Chondrocyte (in vitro differentiated cells): ENCODE measurements around the gene DHRS11. TPM values are rescaled to one million over a fixed set of nuclear protein-coding genes. Genes with fewer than 3 reads are reported as not detected.

Experiments used
- DNase-seq: peaks from one replicate; pipeline ENCODE4 v3.0.0; 2021; ENCODE audit warnings: mixed read lengths, low spot score
- H3K27ac Mint-ChIP-seq: one replicate; pipeline ENCODE4 v1.8.0; 2021; ENCODE audit warnings: mild to moderate bottlenecking, moderate library complexity, mixed read lengths; ENCODE audit not compliant: unreplicated experiment
- H3K27me3 Mint-ChIP-seq: 2 replicates; pipeline ENCODE4 v1.8.0; 2021; ENCODE audit warnings: low read depth, mixed read lengths
- H3K36me3 Mint-ChIP-seq: 2 replicates; pipeline ENCODE4 v1.8.0; 2021; ENCODE audit warnings: low read depth, mixed read lengths
- H3K4me1 Mint-ChIP-seq: 2 replicates; pipeline ENCODE4 v1.8.0; 2021; ENCODE audit warnings: low read depth, mild to moderate bottlenecking, mixed read lengths
- H3K4me3 Mint-ChIP-seq: one replicate; pipeline ENCODE4 v1.8.0; 2021; ENCODE audit warnings: mild to moderate bottlenecking, moderate library complexity, mixed read lengths; ENCODE audit not compliant: unreplicated experiment
- H3K9me3 Mint-ChIP-seq: 2 replicates; pipeline ENCODE4 v1.8.0; 2021; ENCODE audit warnings: low read depth, mixed read lengths
- CTCF ChIP-seq: fragments of 200-600 bp; sonication (generic); IDR thresholded peaks from 2 replicates; pipeline ENCODE4 v1.5.0; 2021; ENCODE audit warnings: antibody characterized with exemption, mild to moderate bottlenecking, moderate library complexity
- total RNA-seq: library from RNA; stranded (reverse); gene quantifications from 3 replicates; pipeline ENCODE4 v1.2.1, GENCODE V29; 2021

DHRS11 gene
- total RNA-seq, 1 donor from 2014 or later: 4.2 TPM

GRCh38 chr17:36553459-36553858 lies 38.2 kb upstream of the DHRS11 start:
- TF ChIP-seq CTCF: no peak
- Mint-ChIP-seq H3K27ac (no peak overlapping the region), H3K36me3 (peaks cover 17% of the 10 kb centered on the region)

DNA sequence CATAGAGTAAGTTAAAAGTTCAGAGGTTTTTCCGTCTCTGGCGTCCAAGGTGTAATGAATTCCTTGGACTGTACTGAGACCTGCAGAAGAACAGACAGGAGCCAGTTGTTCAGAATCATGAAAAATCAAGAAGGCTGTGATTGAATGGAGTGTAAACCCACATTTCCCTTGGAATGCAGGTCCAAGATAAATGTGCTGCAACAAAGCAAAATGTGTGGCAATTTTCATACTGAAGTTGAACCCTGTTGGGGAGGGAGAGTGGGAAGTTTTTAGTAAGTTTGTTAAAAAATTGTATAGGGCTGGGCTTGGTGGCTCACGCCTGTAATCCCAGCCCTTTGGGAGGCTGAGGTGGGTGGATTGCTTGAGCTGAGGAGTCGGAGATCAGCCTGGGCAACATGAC lies 25.6 kb upstream of the DHRS11 start:
- H3K4me3 Mint-ChIP-seq: no peak overlapping the region
- H3K36me3 Mint-ChIP-seq: peaks cover 36% of the 10 kb centered on the region
- no peaks in the 10 kb centered on the region for H3K4me1 Mint-ChIP-seq
- no peak for TF ChIP-seq CTCF
- no peaks in the 10 kb centered on the region for H3K9me3 Mint-ChIP-seq
- DNase-seq: no peak
- H3K27me3 Mint-ChIP-seq: no peaks in the 10 kb centered on the region
- H3K27ac Mint-ChIP-seq: peak overlapping the region; percentile 22

More at GRCh38 chr17:36553459-36553858, 38.2 kb upstream of the DHRS11 start:
- peaks cover 31% of the 10 kb centered on the region for H3K4me1 Mint-ChIP-seq
- H3K4me3 Mint-ChIP-seq: no peak overlapping the region
- H3K9me3 Mint-ChIP-seq: no peaks in the 10 kb centered on the region
- DNase-seq: no peak
- no peaks in the 10 kb centered on the region for H3K27me3 Mint-ChIP-seq

DNA sequence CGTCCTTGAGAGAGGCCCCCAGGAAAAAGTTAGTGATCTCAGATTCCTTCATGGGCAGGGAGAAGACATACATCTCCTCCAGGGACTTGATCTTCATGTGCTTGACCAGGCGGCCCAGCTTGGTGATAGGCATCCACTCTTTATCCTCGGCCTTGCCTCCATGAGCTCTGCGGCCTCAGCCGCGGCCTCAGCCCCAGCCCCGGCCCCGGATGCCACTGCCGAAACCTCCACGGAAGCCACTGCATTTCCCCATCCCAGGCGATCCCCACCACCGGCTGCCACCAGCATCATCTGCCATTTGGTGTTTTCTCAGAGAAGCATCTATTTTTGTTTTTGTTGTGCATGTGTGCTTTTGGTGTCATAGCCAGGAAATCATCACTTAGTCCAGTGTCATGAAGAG lies 16.7 kb upstream of the DHRS11 start:
- H3K9me3 Mint-ChIP-seq: no peaks in the 10 kb centered on the region
- no peak overlapping the region for H3K27ac Mint-ChIP-seq
- H3K27me3 Mint-ChIP-seq: no peaks in the 10 kb centered on the region
- peaks cover 18% of the 10 kb centered on the region for H3K4me1 Mint-ChIP-seq
- no peak overlapping the region for H3K4me3 Mint-ChIP-seq
- peaks cover 21% of the 10 kb centered on the region for H3K36me3 Mint-ChIP-seq
- TF ChIP-seq CTCF: no peak
- no peak for DNase-seq

DNA sequence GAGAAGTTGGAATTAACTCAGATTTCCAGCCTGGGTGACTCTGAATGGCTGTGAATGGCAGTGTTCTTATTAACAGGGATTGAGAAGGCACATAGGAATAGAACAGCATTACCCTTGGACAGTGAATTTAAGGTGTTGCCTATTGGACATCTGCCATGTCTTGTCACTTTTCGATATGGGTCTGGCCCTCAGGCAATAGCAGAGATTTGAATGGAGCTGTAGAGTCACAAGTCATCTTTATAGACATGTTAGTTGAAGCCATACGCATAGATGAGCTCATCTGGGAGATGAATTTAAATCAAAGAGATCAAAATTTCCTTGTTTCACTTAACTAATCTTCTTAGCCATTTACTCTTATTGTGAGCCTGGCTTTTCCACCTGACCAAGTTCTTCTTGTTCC lies 14.9 kb upstream of the DHRS11 start:
- H3K9me3 Mint-ChIP-seq: no peaks in the 10 kb centered on the region

DNA sequence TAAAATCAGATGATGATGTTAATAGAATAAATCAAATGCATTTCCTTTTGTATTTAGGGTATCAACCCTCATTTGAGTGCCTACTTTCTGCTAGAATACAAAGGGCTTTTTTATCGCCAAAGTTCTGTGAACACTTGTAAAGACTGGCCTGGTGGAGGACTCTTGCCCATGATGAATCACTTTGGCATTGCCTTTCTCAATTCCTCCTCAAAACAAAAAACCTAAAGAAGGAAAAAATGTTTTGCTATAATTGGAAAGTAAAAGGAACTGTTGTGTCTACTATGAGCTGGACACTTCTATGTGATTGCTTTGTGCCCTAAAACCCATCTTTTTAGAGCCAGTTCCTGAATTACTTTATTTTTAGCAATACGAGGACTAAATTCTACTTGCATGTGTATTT lies 13.0 kb upstream of the DHRS11 start:
- no peak overlapping the region for H3K27ac Mint-ChIP-seq
- H3K27me3 Mint-ChIP-seq: no peaks in the 10 kb centered on the region
- no peak for TF ChIP-seq CTCF
- H3K36me3 Mint-ChIP-seq: peaks cover 20% of the 10 kb centered on the region
- H3K9me3 Mint-ChIP-seq: no peaks in the 10 kb centered on the region
- DNase-seq: no peak
- no peak overlapping the region for H3K4me3 Mint-ChIP-seq
- peaks cover 18% of the 10 kb centered on the region for H3K4me1 Mint-ChIP-seq

More for the DNA sequence above, 14.9 kb upstream of the DHRS11 start:
- no peak overlapping the region for H3K4me3 Mint-ChIP-seq
- H3K27ac Mint-ChIP-seq: no peak overlapping the region
- peaks cover 18% of the 10 kb centered on the region for H3K4me1 Mint-ChIP-seq
- no peaks in the 10 kb centered on the region for H3K27me3 Mint-ChIP-seq
- peaks cover 27% of the 10 kb centered on the region for H3K36me3 Mint-ChIP-seq
- TF ChIP-seq CTCF: no peak
- no peak for DNase-seq
